PC-9 (cell line): ENCODE data around the gene FAM131B. TPM values are rescaled to one million over a fixed set of nuclear protein-coding genes. Genes with fewer than 3 reads are reported as not detected.

ENCODE experiments used
- BruUV-seq: library from RNA; stranded (reverse); fragments of 400-500 nt; replicated peaks from 2 replicates; lab custom pipeline; 2021; lab: Mats Ljungman, UMichigan
- CTCF ChIA-PET: fragments of 300-600 bp; sonication (Branson Sonifier 250); formaldehyde crosslinking; loops from one replicate; lab custom pipeline; 2022; ENCODE audit warnings: antibody characterized with exemption; lab: Charles Lee
- POLR2A ChIA-PET: fragments of 300-600 bp; sonication (Branson Sonifier 250); formaldehyde crosslinking; loops from one replicate; lab custom pipeline; 2022; ENCODE audit warnings: antibody characterized with exemption; ENCODE audit not compliant: unreplicated experiment; lab: Charles Lee
- DNase-seq, 2 experiments: peaks; one replicate each; pipeline versions ENCODE4 v3.0.0 to v3.0.0-alpha.2; 2015 to 2022; ENCODE audit warnings: mixed read lengths in 1 of 2
- H2AFZ ChIP-seq: fragments of 200-600 bp; sonication (generic); 2 replicates; pipeline ENCODE4 v1.8.1; 2017; ENCODE audit warnings: antibody characterized with exemption
- H3F3A ChIP-seq: fragments of 200-600 bp; sonication (generic); 2 replicates; pipeline ENCODE4 v1.8.1; 2017; ENCODE audit warnings: antibody characterized with exemption, mild to moderate bottlenecking, low read depth; ENCODE audit not compliant: insufficient read depth
- H3K27ac ChIP-seq: fragments of 200-600 bp; sonication (generic); 2 replicates; pipeline ENCODE4 v1.6.1; 2016; ENCODE audit warnings: mixed run types
- H3K27me3 ChIP-seq: fragments of 200-600 bp; sonication (generic); 2 replicates; pipeline ENCODE4 v1.6.1; 2016; ENCODE audit warnings: low read depth, mixed run types; ENCODE audit not compliant: insufficient read depth
- H3K36me3 ChIP-seq: fragments of 200-600 bp; sonication (generic); 2 replicates; pipeline ENCODE4 v1.6.1; 2016; ENCODE audit warnings: low read depth, mixed run types
- H3K4me1 ChIP-seq: fragments of 200-600 bp; sonication (generic); replicated peaks from 2 replicates; pipeline ENCODE4 v1.6.1; 2016; ENCODE audit warnings: mixed run types; ENCODE audit not compliant: insufficient read depth
- H3K4me2 ChIP-seq: fragments of 200-600 bp; sonication (generic); 2 replicates; pipeline ENCODE4 v1.6.1; 2017; ENCODE audit warnings: mixed run types
- H3K4me3 ChIP-seq: fragments of 200-600 bp; sonication (generic); 2 replicates; pipeline ENCODE4 v1.6.1; 2016; ENCODE audit warnings: mixed run types
- H3K79me2 ChIP-seq: fragments of 200-600 bp; sonication (generic); 2 replicates; pipeline ENCODE4 v1.6.1; 2017; ENCODE audit warnings: low read depth, mixed run types
- H3K9me2 ChIP-seq: fragments of 200-600 bp; sonication (generic); 2 replicates; pipeline ENCODE4 v1.8.1; 2017; ENCODE audit warnings: mild to moderate bottlenecking; ENCODE audit not compliant: insufficient read depth
- H3K9me3 ChIP-seq: fragments of 200-600 bp; sonication (generic); 2 replicates; pipeline ENCODE4 v1.8.1; 2016; ENCODE audit warnings: low read depth; ENCODE audit not compliant: insufficient read depth
- H4K20me1 ChIP-seq: fragments of 200-600 bp; sonication (generic); 2 replicates; pipeline ENCODE4 v1.8.1; 2017; ENCODE audit not compliant: insufficient read depth
- EZH2 ChIP-seq: fragments of 200-600 bp; sonication (generic); IDR thresholded peaks from 2 replicates; pipeline ENCODE4 v1.8.0; 2017; ENCODE audit warnings: antibody characterized with exemption, low read depth
- intact Hi-C: fragments of 100-400 bp; cut with micrococcal nuclease; formaldehyde crosslinking; loops from one replicate; pipeline ENCODE4 v1.10.0; 2022; ENCODE audit not compliant: unreplicated experiment
- total RNA-seq: library from RNA; stranded (reverse); gene quantifications from 2 replicates; pipeline ENCODE4 v1.2.3, GENCODE V29; 2021
- TF ChIP-seq, protein P1 (sequence below): fragments of 200-600 bp; sonication (generic); conservative IDR thresholded peaks from 2 replicates; pipeline ENCODE4 v1.6.1; 2017; ENCODE audit warnings: mixed run types, antibody characterized with exemption, mild to moderate bottlenecking, moderate library complexity

Gene FAM131B
- total RNA-seq, 1 experiment from 2014 or later: 0.65 TPM

DNA sequence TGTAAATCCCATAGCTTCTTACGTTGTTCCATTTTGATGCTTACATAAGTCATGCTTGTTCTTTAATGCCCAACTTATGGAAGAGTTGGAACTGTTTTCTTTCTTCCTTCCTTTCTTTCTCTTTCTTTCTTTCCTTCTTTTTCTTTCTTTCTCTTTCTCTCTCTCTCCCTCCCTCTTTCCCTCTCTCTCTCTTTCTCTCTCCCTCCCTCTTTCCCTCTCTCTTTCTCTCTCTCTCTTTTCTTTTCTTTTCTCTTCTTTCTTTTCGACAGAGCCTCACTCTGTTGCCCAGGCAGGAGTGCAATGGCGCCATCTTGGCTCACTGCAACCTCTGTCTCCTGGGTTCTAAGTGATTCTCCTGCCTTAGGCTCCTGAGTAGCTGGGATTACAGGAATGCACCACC lies 18.9 kb downstream of the FAM131B start:
- ChIA-PET CTCF (no interaction called here), POLR2A (no interaction called here)
- H3K9me2 ChIP-seq: no peaks in the 10 kb centered on the region
- no peaks in the 10 kb centered on the region for H4K20me1 ChIP-seq
- intact Hi-C loops: no loop called here
- no peak for DNase-seq
- no peaks in the 10 kb centered on the region; the same call in none of the 2 replicates for H3K27me3 ChIP-seq
- H3K27ac ChIP-seq: no peak overlapping the region
- no TSS peak for BruUV-seq
- no peaks in the 10 kb centered on the region for H3K4me1 ChIP-seq
- H3K4me3 ChIP-seq: no peak overlapping the region
- H3K9me3 ChIP-seq: no peaks in the 10 kb centered on the region
- no peaks in the 10 kb centered on the region for H3K79me2 ChIP-seq
- no peaks in the 10 kb centered on the region for H3F3A ChIP-seq
- H3K36me3 ChIP-seq: no peaks in the 10 kb centered on the region
- H3K4me2 ChIP-seq: no peak overlapping the region
- TF ChIP-seq, protein P1, sequence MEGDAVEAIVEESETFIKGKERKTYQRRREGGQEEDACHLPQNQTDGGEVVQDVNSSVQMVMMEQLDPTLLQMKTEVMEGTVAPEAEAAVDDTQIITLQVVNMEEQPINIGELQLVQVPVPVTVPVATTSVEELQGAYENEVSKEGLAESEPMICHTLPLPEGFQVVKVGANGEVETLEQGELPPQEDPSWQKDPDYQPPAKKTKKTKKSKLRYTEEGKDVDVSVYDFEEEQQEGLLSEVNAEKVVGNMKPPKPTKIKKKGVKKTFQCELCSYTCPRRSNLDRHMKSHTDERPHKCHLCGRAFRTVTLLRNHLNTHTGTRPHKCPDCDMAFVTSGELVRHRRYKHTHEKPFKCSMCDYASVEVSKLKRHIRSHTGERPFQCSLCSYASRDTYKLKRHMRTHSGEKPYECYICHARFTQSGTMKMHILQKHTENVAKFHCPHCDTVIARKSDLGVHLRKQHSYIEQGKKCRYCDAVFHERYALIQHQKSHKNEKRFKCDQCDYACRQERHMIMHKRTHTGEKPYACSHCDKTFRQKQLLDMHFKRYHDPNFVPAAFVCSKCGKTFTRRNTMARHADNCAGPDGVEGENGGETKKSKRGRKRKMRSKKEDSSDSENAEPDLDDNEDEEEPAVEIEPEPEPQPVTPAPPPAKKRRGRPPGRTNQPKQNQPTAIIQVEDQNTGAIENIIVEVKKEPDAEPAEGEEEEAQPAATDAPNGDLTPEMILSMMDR: no peak
- no peak for TF ChIP-seq EZH2
- H2AFZ ChIP-seq: no peak overlapping the region

DNA sequence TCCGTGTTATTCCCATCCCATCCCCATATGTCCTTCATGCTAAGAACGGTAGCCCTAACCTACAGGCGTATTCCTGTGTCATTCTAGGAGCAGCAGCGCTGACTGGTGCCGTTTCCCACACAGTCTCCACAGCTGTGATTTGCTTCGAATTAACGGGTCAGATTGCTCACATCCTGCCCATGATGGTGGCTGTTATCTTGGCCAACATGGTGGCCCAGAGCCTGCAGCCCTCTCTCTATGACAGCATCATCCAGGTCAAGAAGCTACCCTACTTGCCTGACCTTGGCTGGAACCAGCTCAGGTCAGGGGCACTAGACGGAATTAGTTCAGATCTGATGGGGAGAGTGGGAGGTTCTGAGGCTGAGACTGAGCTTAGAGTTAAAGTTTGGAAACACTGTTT lies 20.7 kb downstream of the FAM131B start:
- ChIA-PET CTCF (no interaction called here), POLR2A (interaction anchor here (0.5 kb wide), 1 partner anchor 32 kb away, joined by 7 read pairs; no protein-coding TSS in a partner anchor)
- H3K9me3 ChIP-seq: no peaks in the 10 kb centered on the region
- H3K4me2 ChIP-seq: no peak overlapping the region
- H3K36me3 ChIP-seq: no peaks in the 10 kb centered on the region
- no peaks in the 10 kb centered on the region for H3K79me2 ChIP-seq
- H4K20me1 ChIP-seq: no peaks in the 10 kb centered on the region
- no peak for DNase-seq
- H3F3A ChIP-seq: no peaks in the 10 kb centered on the region
- no peak overlapping the region for H3K27ac ChIP-seq
- BruUV-seq: no TSS peak
- no peaks in the 10 kb centered on the region for H3K4me1 ChIP-seq
- H2AFZ ChIP-seq: no peak overlapping the region
- intact Hi-C loops: no loop called here
- TF ChIP-seq EZH2: no peak
- TF ChIP-seq, protein P1: no peak
- H3K9me2 ChIP-seq: no peaks in the 10 kb centered on the region
- no peaks in the 10 kb centered on the region for H3K27me3 ChIP-seq
- no peak overlapping the region for H3K4me3 ChIP-seq

DNA sequence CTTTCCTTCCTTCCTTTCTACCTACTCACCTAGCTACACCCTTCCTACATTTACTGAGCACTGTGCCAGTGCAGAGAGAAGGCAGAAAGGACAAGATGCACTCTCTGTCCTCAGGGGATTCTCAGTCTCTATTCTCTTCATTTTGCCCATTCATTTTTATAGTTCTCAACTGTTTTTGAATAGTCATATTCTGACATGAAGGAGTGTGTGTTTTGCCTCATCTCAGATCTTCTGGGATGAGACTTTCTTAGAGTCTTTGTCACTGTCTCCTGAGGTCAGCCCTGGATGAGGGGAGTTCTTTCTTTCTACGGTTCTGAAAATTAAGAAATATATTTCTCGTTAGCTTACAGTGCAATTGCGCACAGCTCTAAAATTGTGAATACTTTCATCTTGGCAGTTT lies 25.3 kb downstream of the FAM131B start:
- BruUV-seq: no TSS peak
- intact Hi-C loops: no loop called here
- Histone ChIP-seq H3K27me3 (no peaks in the 10 kb centered on the region), H3K79me2 (no peaks in the 10 kb centered on the region), H3K4me2 (no peak overlapping the region), H3K9me2 (no peaks in the 10 kb centered on the region), H3F3A (peaks cover 6% of the 10 kb centered on the region), H3K27ac (no peak overlapping the region), H3K4me3 (no peak overlapping the region), H4K20me1 (no peaks in the 10 kb centered on the region), H2AFZ (no peak overlapping the region), H3K9me3 (no peaks in the 10 kb centered on the region), H3K36me3 (no peaks in the 10 kb centered on the region), H3K4me1 (peaks cover 21% of the 10 kb centered on the region)
- no peak for DNase-seq
- TF ChIP-seq, protein P1: no peak
- TF ChIP-seq EZH2: no peak
- CTCF ChIA-PET: no interaction called here
- POLR2A ChIA-PET: no interaction called here
